A549 treated with AZD9567 at 1 μM for 4 hours (cell line): ENCODE data around the gene FUCA2. TPM values are rescaled to one million over a fixed set of nuclear protein-coding genes. Genes with fewer than 3 reads are reported as not detected.

ENCODE experiments used
- total RNA-seq: library from RNA; stranded (reverse); fragments of 200-300 nt; extraction: Qiagen RNA extraction; gene quantifications from 5 replicates; pipeline ENCODE4 v1.2.3, GENCODE V29; 2022; ENCODE audit not compliant: insufficient read depth

The FUCA2 gene
- 50.8 to 57.2 TPM (median 52.9 TPM) in 5 replicates for total RNA-seq

GRCh38 chr6:143510991-143511891, at the start of gene FUCA2:
TSS of gene FUCA2 (minus strand) at chr6:143511720. CDS start at chr6:143511634, 86 bp downstream.

GRCh38 chr6:143450453-143451371, 60.8 kb downstream of the FUCA2 start, which contains the start of the genes ADAT2 and PEX3:
TSS of gene ADAT2 (minus strand) at chr6:143450695. CDS start at chr6:143450658, 37 bp downstream.
TSS of gene PEX3 (plus strand) at chr6:143450805. CDS start at chr6:143451043, 238 bp downstream.

Other genes with a start within 250 kb of the FUCA2 start
- 3.4 to 4.8 TPM (median 3.9 TPM) in 5 replicates for gene ADAT2, start 61.0 kb downstream of the FUCA2 start, total RNA-seq
- 10.1 to 21.2 TPM (median 11.1 TPM) in 5 replicates for gene PEX3, start 60.9 kb downstream of the FUCA2 start, total RNA-seq
- gene PHACTR2, start 166.2 kb upstream of the FUCA2 start, total RNA-seq = 3.9 to 12.0 TPM (median 4.3 TPM) in 5 replicates